ENCODE measurements around the gene SELENOF. TPM values are rescaled to one million over a fixed set of nuclear protein-coding genes. Genes with fewer than 3 reads are reported as not detected.
"Not testable (repeated sequence)": the region's sequence is repeated elsewhere in the genome, so short reads cannot be mapped to it uniquely, and the experiment has no call there.

SELENOF gene
- total and polyA plus RNA-seq, 3 donors from 2014 or later, result 106 to 218 (median 115) TPM

DNA sequence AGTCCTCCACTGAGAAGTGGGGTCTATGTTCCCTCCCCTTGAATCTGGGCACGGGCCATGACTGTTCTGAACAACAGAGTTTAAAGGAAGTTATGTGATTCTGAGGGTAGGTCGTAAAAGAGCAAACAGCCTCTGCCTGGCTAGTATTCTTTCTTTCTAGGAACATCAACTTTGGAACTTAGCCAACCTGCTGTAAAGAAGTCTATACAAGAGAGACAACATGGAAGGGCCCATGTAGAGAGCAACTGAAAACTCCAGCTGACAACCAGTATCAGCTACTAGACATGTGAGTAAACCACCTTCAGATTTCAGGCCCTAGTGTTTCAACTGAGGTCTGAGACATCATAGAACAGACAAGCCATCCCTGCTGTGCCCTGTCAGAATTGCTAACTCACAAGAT, 7.5 kb downstream of the SELENOF start:
- no peak for DNase-seq
- WGBS, 2 donors, result 40 to 63% methylated on average over 2 of the region's 2 CpGs
- H3K9me3 ChIP-seq, result no peaks in the 10 kb centered on the region
- intact Hi-C loops (cut with DNase I; ENCODE audit: low total_unique reads), result no loop called here
- H3K27ac ChIP-seq, result no peak overlapping the region
- H3K4me3 ChIP-seq, result no peak overlapping the region
- H3K4me1 ChIP-seq, result no peaks in the 10 kb centered on the region
- H3K36me3 ChIP-seq (ENCODE audit: low read depth, missing control alignments), result no peaks in the 10 kb centered on the region
- TF ChIP-seq CTCF (IDR thresholded peaks at IDR 0.05) (no peak), POLR2A (IDR thresholded peaks at IDR 0.05) (no peak)
- no peaks in the 10 kb centered on the region for H3K27me3 ChIP-seq

DNA sequence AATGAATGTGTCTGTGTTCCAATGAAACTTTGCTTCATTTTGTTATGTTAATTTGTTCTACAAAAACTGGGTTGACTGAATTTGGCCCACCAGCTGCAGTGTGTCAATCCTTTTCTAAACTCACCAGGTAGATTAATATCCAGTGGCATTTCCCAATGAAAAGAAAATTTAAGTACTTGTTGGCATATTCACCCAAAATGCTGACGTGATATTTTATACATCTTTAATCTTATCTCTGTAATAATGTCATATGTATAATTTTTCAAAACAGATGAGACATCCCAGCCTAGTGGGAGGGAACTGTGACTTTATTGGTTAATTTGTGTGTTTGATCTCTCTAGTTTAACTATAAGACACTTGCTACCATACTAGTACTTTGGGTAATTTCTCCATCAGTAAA, 8.1 kb downstream of the SELENOF start:
- intact Hi-C loops (cut with DNase I; ENCODE audit: low total_unique reads), result no loop called here
- Histone ChIP-seq H3K27me3 (no peaks in the 10 kb centered on the region), H3K4me1 (no peaks in the 10 kb centered on the region), H3K4me3 (no peak overlapping the region), H3K9me3 (no peaks in the 10 kb centered on the region), H3K27ac (no peak overlapping the region), H3K36me3 (ENCODE audit: low read depth, missing control alignments) (no peaks in the 10 kb centered on the region)
- no peak for DNase-seq
- 0 to 2% methylated on average over 1 of the region's 1 CpG for WGBS, 2 donors
- TF ChIP-seq CTCF (IDR thresholded peaks at IDR 0.05), result no peak
- no peak for TF ChIP-seq POLR2A (IDR thresholded peaks at IDR 0.05)

DNA sequence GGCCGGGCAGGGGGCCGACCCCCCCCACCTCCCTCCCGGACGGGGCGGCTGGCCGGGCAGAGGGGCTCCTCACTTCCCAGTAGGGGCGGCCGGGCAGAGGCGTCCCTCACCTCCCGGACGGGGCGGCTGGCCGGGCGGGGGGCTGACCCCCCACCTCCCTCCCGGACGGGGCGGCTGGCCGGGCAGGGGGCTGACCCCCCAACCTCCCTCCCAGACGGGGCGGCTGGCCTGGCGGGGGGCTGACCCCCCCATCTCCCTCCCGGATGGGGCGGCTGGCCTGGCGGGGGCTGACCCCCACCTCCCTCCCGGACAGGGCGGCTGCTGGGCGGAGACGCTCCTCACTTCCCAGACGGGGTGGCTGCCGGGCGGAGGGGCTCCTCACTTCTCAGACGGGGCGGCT, 14.5 kb downstream of the SELENOF start:
- H3K27ac ChIP-seq; H3K36me3 ChIP-seq (ENCODE audit: low read depth, missing control alignments); H3K9me3 ChIP-seq; H3K27me3 ChIP-seq; H3K4me3 ChIP-seq; H3K4me1 ChIP-seq; intact Hi-C loops (cut with DNase I; ENCODE audit: low total_unique reads); DNase-seq: not testable (repeated sequence)
- no CpG with 5 or more reads among the region's 33 CpGs for WGBS, 2 donors

- no peak for DNase-seq
- 89 to 95% methylated on average over 5 of the region's 5 CpGs for WGBS, 2 donors
- no peak overlapping the region for H3K4me3 ChIP-seq
- no peak overlapping the region for H3K27ac ChIP-seq
- H3K4me1 ChIP-seq, result no peaks in the 10 kb centered on the region
- no peaks in the 10 kb centered on the region for H3K9me3 ChIP-seq
- intact Hi-C loops (cut with DNase I; ENCODE audit: low total_unique reads), result no loop called here
- no peaks in the 10 kb centered on the region for H3K36me3 ChIP-seq (ENCODE audit: low read depth, missing control alignments)
- TF ChIP-seq CTCF (IDR thresholded peaks at IDR 0.05) (no peak), POLR2A (IDR thresholded peaks at IDR 0.05) (no peak)
- H3K27me3 ChIP-seq, result no peaks in the 10 kb centered on the region
Observed at GRCh38 chr1:86888327-86888726, 25.6 kb downstream of the SELENOF start.

DNA sequence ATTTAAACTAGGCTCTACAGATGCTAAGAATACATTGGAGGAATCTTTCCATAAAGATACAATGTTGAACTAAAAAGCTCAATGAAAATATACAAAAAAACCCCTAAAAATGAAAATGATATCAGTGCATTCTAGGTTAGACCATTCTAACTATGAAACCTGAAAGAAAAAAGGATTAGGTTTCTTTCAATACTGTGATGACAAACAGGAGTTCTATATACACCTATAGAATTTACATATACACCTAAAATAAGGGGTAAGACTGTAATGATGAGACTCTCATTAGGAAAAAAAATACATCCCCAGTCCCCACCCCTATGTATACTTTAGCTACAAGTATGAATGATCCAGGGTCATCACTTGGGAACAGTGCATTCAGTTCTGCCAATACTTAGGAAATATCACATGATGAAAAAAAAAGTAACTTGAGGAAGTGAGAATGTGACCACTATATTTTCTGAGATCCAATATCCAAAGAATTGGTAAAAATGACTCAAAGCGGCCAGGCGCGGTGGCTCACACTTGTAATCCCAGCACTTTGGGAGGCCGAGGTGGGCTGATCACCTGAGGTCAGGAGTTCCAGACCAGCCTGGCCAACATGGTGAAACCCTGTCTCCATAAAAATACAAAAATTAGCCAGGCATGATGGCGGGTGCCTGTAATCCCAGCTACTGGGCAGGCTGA, 26.3 kb downstream of the SELENOF start:
- no peaks in the 10 kb centered on the region for H3K36me3 ChIP-seq (ENCODE audit: low read depth, missing control alignments)
- H3K9me3 ChIP-seq, result no peaks in the 10 kb centered on the region
- H3K4me3 ChIP-seq, result no peak overlapping the region
- 89 to 97% methylated on average over 5 of the region's 5 CpGs for WGBS, 2 donors
- H3K27ac ChIP-seq, result no peak overlapping the region
- H3K27me3 ChIP-seq, result no peaks in the 10 kb centered on the region
- no peak for DNase-seq
- TF ChIP-seq CTCF (IDR thresholded peaks at IDR 0.05) (no peak), POLR2A (IDR thresholded peaks at IDR 0.05) (no peak)
- intact Hi-C loops (cut with DNase I; ENCODE audit: low total_unique reads), result no loop called here
- H3K4me1 ChIP-seq, result no peaks in the 10 kb centered on the region
